NCI-H146 treated with DMSO at 0.1 percent for 48 hours (cell line): ENCODE data around the gene CES3.
A peak's percentile ranks its signal among the peaks of the same experiment; 100 is the strongest.
"Not testable (repeated sequence)": the region's sequence is repeated elsewhere in the genome, so short reads cannot be mapped to it uniquely, and the experiment has no call there.

ENCODE experiments used
- DNase-seq: peaks from one replicate; lab custom pipeline; 2025; ENCODE audit not compliant: unreplicated experiment; lab: John Stamatoyannopoulos, UW

CES3 gene

DNA sequence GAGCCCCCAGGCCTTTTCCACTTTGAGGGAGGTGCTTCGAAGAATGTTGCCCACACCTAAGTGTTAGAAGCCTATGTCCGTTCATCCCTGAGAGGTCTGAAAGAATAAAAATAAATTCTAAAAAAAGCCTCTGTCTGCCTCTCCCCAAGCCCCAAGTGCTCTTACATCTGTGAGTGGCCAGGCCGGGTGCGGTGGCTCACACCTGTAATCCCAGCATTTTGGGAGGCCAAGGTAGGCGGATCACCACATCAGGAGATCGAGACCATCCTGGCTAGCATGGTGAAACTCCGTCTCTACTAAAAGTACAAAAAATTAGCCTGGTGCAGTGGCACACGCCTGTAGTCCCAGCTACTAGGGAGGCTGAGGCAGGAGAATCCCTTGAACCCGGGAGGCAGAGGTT is 16.1 kb upstream of the CES3 start:
- not testable (repeated sequence) for DNase-seq

DNA sequence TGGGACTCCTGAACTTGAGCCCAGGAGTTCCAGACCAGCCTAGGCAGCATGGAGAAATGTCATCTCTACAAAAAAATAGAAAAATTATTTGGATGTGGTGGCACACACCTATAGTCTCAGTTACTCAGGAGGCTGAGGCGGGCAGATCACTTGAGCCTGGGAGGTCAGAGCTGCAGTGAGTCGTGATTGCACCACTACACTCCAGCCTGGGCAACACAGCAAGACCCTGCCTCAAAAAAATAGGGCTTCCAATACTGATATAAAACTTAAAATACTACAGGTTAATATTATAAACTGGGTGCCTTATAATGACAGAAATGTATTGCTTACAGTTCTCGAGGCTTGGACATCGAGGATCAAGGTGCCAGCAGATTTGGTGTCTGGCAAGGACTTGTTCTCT is 15.1 kb upstream of the CES3 start:
- no peak for DNase-seq

DNA sequence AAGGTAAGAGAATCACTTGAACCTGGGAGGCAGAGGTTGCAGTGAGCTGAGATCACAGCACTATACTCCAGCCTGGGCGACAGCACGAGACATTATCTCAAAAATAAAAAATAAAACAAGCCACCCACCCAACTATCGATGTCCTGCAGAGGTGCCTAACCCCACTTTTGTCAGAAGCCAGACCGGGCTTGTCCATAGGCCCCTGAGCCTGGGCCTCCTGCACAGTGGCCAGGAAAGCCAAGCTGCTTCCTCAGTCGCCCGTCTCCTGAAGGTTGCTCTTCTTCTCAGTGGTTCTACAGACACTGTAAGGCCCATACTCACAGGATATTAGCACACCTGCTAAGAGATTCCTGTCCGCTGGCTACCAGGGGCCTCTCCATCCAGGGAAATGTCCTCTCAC is 14.5 kb upstream of the CES3 start:
- no peak for DNase-seq

DNA sequence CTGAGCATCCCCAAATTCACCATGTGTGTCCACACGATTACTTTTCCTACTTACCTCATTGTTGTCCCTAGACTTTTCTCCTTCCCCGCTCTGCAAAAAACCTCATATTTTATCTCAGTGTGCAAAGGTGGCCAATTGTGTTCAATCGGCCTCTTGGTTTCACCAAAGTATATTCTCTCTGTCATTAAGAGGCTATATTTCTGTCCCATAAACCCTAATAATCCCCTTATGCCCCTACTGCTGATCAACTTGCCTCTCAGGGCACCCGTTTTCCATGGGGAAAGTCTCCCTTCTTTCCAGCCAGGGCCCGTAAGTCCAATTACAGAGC is 14.1 kb upstream of the CES3 start:
- no peak for DNase-seq

DNA sequence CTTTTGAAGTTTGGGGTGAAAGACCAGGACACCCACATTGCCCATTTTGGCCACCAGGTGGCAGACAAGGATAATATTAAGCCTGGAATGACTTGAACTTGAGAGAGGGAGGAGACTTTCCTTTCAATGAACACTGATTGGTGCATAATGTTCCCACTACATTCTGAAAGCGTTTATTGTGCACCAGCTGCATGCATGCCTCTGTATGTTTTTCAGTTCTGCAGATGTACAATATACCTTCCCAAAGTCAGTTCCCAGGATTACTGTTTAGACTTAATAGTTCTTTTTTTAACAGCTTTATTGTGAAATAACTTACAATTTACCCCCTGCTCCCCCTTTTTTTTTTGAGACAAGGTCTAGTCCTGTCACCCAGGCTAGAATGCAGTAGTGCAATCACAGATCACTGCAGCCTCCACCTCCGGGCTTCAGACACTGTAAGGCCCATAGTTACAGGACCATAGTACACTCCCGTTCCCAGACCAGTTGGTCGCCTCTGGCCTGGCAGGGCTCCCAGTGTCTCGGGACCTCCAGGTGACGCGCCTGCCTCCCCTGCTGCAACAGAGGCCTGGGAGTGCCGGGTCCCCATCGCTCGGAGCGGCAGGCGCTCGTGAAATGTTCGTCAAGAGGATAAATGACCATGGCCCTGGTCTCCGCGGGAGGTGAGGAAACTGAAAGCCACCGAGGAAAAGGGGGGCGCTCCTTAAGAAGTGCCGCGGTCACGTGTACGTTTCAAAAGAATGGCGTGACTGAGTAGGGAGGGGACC is 13.6 kb upstream of the CES3 start:
- DNase-seq: peak; percentile 29

DNA sequence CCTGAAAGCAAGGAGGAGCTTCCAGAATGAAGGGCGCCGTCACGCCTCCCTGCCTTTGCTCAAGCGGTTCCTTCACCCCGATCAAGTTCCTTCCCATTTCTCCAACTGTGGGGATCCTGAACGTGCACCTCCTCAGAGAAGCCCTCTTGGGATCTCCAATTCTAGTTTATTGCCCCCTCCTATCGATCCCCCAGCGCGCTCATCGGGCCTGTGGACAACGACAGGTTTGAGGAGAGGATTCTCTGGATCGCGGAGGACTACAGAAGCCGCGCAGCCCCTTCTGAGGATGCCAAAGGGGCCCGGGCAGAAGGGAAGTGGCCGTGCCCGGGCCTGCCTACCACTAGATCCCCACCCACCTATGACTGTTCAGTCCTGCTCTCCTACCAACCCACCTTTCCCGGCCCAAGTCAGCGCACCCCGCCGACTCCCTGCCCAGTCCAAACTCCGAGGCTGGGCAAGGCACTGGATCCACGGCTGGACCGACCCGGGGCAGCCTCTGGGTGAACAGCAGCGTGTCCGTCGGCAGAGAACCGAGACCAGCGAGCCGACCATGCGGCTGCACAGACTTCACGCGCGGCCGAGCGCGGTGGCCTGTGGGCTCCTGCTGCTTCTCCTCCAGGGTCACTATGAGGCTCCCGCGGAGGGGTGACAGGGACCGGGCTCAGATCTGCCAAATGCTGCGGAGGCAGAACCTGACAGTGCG is 12.8 kb upstream of the CES3 start:
- DNase-seq: no peak

DNA sequence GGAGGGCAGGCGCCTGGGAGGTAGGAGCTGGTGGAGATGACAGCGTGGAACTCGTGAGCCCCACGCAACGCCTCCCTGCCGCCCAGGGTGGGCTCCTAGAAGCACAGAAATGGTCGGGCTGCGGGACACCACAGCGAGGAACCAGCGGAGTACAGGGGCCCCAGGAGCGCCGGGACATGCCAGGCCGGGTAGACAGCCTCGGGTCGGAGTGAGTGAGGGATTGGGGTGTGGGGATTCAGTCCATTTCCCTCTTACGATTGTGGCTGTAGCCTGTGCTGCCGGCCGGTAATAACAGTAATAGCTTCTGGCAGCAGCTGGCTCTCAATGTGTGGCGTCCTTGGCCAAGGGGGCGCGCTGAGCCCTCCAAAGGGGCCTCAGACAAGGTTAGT is 12.2 kb upstream of the CES3 start:
- DNase-seq: no peak

DNA sequence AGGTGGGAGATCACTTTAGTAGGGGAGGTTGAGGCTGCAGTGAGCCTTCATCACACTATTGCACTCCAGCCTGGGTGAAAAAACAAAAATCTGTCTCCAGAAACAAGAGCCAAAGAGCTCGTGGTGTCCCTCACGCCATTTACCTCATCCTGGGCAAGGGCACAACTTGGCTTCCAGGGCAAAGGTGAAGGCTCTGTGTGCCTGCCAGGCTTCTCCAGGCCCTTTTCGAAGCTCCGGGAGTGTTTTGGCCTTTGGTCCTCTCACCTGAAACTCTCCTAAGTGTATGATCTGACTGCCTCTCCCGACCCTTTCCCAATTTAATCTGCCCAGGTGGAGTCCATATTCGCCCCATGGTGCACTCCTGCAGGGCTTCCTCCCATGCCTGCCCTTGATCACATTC is 11.6 kb upstream of the CES3 start:
- DNase-seq: no peak

DNA sequence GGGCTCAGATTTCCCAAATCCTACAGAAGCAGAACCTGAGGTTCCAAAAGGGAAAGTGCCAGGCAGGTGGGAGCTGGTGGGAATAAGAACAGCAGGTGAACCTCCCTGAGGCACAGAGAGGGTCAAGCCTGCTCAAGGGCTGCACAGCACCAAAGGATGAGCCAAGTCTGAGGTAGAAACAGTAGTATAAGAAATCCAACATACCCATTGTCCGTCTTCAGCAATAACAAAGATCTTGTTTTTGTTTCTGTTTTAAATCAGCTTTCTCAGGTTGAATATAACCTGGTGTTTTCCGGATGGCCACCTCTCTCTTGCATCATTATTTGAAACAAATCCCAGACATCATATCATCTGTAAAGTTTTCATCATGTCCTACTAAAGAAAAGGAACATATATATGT is 10.6 kb upstream of the CES3 start:
- no peak for DNase-seq

DNA sequence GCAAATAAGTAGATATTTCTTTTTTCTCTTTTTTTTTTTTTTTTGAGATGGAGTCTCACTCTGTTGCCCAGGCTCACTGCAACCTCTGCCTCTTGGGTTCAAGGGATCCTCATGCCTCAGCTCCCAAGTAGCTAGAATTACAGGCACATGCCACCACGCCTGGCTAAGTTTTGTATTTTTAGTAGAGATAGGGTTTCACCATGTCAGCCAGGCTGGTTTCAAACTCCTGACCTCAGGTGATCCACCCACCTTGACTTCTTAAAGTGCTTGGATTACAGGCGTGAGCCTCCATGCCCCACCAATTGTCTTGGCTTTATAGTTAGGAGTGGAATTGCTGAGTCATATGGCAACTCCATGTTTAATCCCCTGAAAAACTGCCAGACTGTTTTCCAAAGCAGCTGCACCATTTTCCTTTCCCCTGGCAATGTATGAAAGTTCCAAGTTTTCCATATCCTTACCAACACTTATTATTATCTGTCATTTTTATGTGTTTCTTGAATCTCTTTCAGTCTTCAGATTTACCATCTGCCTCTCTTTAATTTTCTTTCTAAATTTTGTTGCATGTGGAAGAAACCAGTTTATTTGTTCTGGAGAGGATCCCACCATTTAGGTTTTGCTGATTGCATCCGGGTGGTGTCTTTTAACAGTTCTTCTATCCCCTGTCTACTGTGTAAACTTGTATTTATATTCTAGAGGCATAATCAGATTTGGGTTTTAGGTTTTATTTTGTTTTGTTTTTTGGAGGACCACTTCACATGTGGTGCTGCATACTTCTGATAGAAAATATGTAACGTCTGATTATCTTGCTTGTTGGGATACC is 9.9 kb upstream of the CES3 start:
- DNase-seq: no peak

DNA sequence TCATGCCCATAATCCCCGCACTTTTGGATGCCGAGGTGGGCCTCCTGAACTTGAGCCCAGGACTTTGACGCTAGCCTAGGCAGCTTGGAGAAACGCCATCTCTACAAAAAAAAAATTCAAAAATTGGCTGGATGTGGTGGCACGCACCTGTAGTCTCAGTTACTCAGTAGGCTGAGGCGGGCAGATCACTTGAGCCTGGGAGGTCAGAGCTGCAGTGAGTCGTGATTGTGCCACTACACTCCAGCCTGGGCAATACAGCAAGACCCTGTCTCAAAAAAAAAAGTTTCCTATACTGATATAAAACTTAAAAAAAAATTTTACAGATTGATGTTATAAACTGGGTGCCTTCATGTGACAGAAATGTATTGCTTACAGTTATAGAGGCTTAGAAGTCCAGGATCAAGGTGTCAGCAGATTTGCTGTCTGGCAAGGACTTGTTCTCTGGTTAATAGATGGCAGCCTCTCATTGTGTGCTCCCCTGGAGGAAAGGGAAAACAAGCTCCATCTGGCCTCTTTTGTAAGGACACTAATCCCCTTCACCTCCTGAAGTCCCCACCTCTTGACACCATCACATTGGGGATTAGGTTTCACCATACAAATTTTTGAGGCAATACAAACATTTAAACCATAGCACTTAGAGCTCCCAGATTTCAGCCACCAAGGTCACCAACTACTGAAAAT is 8.5 kb upstream of the CES3 start:
- DNase-seq: no peak

DNA sequence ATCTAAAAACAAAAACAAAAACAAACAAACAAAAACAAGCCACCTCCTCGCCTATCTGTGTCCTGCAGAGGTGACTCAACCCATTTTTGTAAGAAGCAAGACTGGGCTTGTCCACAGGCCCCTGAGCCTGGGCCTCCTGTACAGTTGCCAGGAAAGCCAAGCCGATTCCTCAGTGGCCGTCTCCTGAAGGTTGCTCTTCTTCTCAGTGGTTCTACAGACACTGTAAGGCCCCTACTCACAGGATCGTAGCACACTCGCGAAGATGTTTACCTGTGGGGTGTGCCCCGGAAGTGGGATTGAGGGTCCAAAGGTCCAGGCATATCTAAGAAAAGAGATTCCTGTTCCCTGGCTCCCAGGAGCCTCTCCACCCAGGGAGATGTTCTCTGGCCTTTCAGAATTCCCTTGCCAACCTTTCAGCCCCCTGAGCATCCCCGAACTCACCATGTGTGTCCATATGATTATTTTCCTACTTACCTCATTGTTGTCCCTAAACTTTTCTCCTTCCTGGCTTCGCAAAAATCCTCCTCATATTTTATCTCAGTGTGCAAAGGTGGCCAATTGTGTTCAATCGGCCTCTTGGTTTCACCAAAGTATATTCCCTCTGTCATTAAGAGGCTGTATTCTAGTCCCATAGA is 7.5 kb upstream of the CES3 start:
- no peak for DNase-seq

DNA sequence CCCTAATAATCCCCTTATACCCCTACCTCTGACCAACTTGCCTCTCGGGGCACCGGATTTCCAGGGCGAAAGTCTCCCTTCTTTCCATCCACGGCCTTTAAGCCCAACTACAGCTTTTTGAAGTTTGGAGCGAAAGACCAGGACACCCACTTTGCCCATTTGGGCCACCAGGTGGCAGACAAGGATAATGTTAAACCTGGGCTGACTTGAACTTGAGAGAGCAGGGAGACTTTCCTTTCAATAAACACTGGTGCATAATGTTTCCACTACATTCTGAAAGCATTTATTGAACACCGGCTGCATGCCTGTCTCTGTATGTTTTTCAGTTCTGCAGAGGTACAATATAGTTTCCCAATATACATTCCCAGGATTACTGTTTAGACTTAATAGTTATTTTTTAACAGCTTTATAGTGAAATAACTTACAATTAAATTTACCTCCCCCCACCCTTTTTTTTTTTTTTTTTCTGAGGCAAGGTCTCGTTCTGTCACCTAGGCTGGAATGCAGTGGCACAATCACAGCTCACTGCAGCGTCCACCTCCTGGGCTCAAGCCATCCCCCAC is 6.9 kb upstream of the CES3 start:
- DNase-seq: peak; percentile 26

DNA sequence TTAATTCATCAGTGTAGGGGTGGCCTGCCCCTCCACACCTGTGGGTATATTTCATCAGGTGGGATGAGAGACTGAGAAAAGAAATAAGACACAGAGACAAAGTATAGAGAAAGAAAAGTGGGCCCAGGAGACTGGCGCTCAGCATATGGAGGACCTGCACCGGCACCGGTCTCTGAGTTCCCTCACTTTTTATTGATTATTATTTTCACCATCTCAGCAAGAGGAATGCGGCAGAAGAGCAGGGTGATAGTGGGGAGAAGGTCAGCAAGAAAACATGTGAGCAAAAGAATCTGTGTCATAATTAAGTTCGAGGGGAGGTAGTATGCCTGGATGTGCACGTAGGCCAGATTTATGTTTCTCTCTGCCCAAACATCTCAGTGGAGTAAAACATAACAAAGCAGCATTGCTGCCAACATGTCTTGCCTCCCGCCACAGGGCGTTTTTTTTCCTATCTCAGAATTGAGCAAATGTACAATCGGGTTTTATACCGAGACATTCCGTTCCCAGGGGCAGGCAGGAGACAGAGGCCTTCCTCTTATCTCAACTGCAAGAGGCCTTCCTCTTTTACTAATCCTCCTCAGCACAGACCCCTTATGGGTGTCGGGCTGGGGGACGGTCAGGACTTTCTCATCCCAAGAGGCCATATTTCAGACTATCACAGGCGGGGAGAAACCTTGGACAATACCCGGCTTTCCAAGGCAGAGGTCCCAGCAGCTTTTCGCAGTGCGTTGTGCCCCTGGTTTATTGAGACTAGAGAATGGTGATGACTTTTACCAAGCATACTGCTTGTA is 5.5 kb upstream of the CES3 start:
- not testable (repeated sequence) for DNase-seq

DNA sequence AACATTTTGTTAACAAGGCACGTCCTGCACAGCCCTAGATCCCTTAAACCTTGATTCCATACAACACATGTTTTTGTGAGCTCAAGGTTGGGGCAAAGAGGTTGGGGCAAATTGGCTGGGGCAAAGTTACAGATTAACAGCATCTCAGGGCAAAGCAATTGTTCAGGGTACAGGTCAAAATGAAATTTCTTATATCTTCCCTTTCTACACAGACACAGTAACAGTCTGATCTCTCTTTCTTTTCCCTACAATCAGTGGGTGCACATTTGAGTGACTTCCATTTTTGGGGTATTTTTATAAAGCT is 5.0 kb upstream of the CES3 start:
- not testable (repeated sequence) for DNase-seq

DNA sequence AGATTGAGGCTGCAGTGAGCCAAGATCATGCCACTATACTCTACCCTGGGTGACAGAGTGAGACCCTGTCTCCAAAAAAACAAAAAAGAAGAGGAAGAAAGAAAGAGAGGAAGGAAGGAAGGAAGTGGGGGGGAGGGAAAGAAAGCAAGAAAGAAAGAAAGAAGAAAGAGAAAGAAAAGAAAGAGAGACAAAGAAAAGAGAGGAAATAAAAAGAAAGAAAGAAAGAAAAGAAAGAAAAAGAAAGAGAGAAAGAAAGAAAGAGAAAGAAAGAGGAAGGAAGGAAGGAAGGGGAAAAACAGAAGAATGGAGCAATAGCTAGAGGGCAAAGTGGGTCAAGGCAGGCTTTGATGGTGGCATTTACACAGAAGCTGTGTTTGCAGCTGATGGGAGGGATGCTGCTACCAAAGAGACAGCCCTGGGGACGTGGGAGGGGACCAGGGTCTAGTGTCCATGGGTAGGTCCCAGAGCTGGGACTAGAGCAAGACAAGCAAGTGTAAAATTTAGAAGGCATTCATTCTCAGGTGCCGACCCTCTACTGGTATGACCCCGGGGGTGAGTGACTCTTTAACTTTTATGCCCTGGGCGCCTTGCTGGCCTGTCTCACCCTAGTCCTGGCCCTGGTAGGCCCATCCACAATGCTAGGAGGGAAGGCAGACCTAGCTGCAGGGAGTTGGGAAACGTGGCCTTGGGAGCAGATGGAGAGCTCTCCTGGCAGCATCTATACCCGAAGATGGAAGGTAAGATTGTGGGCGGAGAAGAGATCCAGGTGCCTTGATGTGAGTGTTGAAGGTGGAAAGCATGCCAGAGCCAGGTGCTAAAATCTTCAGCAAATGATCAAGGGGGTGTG is 2.0 kb upstream of the CES3 start:
- DNase-seq: no peak

DNA sequence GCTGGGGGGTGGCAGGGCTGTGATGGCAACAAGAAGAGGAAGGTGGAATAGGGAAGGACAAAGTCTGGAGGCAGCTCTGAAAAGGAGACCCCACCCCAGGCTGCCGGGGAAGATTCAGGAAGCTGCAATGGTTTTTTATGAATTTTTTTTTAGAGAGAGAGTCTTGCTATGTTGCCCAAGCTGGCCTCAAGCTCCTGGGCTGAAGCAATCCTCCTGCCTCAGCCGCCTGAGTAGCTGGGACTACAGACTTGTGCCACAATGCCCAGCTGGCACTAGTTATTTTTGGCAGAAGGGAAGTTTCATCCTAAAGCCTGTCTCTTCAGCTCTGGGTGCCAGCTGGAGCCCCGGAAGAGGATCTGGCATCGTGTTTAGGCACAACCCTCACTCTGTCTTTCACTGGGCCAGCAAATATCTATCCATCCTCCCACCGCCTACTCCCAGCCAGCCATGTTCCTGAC is 1.3 kb upstream of the CES3 start:
- no peak for DNase-seq

DNA sequence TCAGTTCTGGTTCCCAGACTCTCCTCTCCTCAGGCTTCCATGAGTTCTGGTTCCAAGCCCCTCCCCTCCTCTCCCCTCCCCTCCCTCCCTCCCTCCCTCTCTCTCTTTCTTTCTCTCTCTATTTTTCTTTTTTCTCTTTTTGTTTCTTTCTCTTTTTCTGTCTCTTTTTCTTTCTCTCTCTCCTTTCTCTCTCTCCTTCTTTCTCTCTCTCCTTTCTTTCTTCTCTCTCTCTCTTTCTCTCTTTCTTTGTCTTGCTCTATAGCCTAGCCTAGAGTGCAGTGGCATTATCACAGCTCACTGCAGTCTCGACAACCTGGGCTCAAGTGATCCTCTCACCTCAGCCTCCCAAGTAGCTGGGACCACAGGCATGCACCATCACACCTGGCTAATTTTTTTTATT is 796 bp upstream of the CES3 start:
- DNase-seq: no peak

DNA sequence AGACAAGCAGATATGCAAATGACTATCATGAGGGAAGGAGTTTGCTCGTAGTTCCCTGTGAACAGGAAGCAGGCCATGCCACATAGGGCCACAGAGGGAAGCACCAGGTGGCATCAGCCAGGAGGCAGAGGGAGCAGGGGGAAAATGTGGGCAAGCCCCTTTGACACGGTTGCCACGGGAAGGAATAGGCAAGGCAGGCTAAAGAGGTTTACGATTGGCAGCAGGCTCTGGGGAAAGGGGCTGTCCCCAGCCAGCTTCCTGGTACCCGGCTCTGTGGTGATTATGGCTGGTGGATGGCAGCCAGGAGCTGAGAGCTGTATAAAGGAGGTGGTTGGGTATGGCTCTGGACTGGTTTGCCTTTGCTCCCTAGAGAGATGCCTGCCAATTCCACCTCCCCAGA is 848 bp downstream of the CES3 start:
- DNase-seq: no peak
